Loucy (cell line): ENCODE measurements around the gene ARF4.

Experiments used
- H2AFZ ChIP-seq: fragments of 200-600 bp; sonication (generic); 2 replicates; pipeline ENCODE4 v1.6.0; 2016; ENCODE audit warnings: antibody characterized with exemption, mild to moderate bottlenecking, low read length, moderate library complexity
- H3F3A ChIP-seq: fragments of 200-600 bp; 2 replicates; pipeline ENCODE4 v1.6.0; 2016; ENCODE audit warnings: antibody characterized with exemption, low read depth, mild to moderate bottlenecking
- H3K27me3 ChIP-seq: fragments of 200-600 bp; sonication (generic); 2 replicates; pipeline ENCODE4 v1.6.1; 2014; ENCODE audit warnings: low read length, mild to moderate bottlenecking; ENCODE audit not compliant: insufficient read depth, poor library complexity, severe bottlenecking
- H3K36me3 ChIP-seq: fragments of 200-600 bp; sonication (generic); 2 replicates; pipeline ENCODE4 v1.6.1; 2016; ENCODE audit warnings: low read length; ENCODE audit not compliant: insufficient read depth
- H3K4me1 ChIP-seq: fragments of 200-600 bp; sonication (generic); 2 replicates; pipeline ENCODE4 v1.5.1; 2014; ENCODE audit warnings: low read length, mild to moderate bottlenecking; ENCODE audit not compliant: insufficient read depth, poor library complexity, severe bottlenecking
- H3K4me2 ChIP-seq: fragments of 200-600 bp; sonication (generic); 2 replicates; pipeline ENCODE4 v1.6.0; 2014; ENCODE audit warnings: antibody characterized with exemption, low read length, low read depth, mild to moderate bottlenecking; ENCODE audit not compliant: poor library complexity, severe bottlenecking
- H3K4me3 ChIP-seq: fragments of 200-600 bp; sonication (generic); 2 replicates; pipeline ENCODE4 v1.5.1; 2014; ENCODE audit warnings: low read length, mild to moderate bottlenecking, mixed read lengths; ENCODE audit not compliant: poor library complexity, severe bottlenecking
- H3K79me2 ChIP-seq: fragments of 200-600 bp; sonication (generic); 2 replicates; pipeline ENCODE4 v1.6.1; 2014; ENCODE audit warnings: low read length; ENCODE audit not compliant: insufficient read depth
- H3K9ac ChIP-seq: fragments of 200-600 bp; sonication (generic); 2 replicates; pipeline ENCODE4 v1.6.0; 2014; ENCODE audit warnings: mild to moderate bottlenecking, low read depth, low read length, moderate library complexity; ENCODE audit not compliant: poor library complexity, severe bottlenecking
- H3K9me2 ChIP-seq: fragments of 200-600 bp; sonication (generic); replicated peaks from 2 replicates; pipeline ENCODE4 v1.6.1; 2016; ENCODE audit warnings: low read depth, low read length, mixed read lengths
- H3K9me3 ChIP-seq: fragments of 200-600 bp; sonication (generic); 2 replicates; pipeline ENCODE4 v1.6.1; 2014; ENCODE audit warnings: mild to moderate bottlenecking, antibody characterized with exemption, low read length, low read depth; ENCODE audit not compliant: insufficient read depth
- H4K20me1 ChIP-seq: fragments of 200-600 bp; sonication (generic); 2 replicates; pipeline ENCODE4 v1.6.0; 2014; ENCODE audit warnings: antibody characterized with exemption, low read length, mild to moderate bottlenecking; ENCODE audit not compliant: insufficient read depth, poor library complexity, severe bottlenecking
- EZH2phosphoT487 ChIP-seq: fragments of 200-600 bp; IDR thresholded peaks from 2 replicates; pipeline ENCODE4 v1.6.1; 2018; ENCODE audit warnings: antibody characterized with exemption, mild to moderate bottlenecking, moderate library complexity, borderline replicate concordance
- TF ChIP-seq, protein P1 (sequence below): fragments of 200-600 bp; sonication (generic); conservative IDR thresholded peaks from 2 replicates; pipeline ENCODE4 v1.5.1; 2014; ENCODE audit warnings: mild to moderate bottlenecking, antibody characterized with exemption, low read length

ARF4 gene

DNA sequence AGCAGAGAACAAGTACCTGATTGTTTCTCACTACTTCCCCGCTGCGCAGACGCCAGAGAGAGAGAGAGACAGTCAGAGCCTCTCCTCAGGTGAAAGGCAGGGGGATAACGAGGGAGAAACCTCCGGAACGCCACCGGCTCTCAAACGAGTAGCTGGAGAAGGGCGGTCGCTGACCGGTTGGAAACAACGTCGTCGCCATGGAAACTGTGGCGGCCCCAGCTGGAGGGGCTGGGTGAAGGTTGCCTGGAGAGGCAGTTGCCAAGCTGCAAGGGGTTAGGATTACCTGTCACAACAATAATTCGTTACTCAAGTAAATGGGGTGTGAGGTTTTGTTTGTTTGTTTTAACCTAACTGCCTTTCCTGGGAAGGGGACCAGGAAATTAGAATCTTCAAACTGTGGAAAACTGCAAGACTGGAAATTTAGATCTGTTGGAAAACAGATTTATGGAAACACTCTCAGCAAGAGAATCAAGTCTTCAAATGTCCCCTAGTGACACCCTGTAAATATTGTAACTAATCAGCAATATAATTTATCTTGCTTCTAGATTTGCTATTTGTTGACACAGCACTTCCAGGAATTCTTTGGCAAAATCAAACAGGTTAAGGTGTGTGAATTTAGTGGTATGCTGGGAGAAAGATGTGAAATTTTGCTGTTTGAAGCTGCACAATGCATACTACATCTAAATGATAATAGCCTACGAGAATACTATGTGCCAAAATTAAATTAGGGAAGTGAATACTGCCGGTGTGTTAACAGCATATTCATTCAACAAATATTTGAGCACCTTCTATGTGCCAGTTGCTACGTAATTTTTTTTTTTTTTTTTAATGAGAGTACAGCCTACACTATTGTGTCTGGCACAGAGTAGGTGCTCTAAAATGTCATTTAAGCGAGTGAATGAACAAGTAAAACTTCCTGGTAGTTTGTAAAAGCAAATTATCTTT lies 52.7 kb downstream of the ARF4 start, which contains the start of gene DNAH12:
Gene DNAH12 (minus strand): TSS at position 164 of the 945 bp plus-strand sequence. CDS start 1,474 bp downstream, outside the sequence.
- Histone ChIP-seq H3K9ac (no peak within 1 kb of the TSS), H3K27me3 (no peaks in the 10 kb centered on the region), H3K9me2 (no peaks in the 10 kb centered on the region), H2AFZ (no peak within 1 kb of the TSS), H3K36me3 (no peaks in the 10 kb centered on the region), H3K4me1 (no peaks in the 10 kb centered on the region), H3K79me2 (no peaks in the 10 kb centered on the region), H4K20me1 (no peaks in the 10 kb centered on the region), H3F3A (no peaks in the 10 kb centered on the region), H3K9me3 (no peaks in the 10 kb centered on the region), H3K4me3 (no peak within 1 kb of the TSS), H3K4me2 (no peak within 1 kb of the TSS)
- TF ChIP-seq EZH2phosphoT487 = no peak
- TF ChIP-seq, protein P1, sequence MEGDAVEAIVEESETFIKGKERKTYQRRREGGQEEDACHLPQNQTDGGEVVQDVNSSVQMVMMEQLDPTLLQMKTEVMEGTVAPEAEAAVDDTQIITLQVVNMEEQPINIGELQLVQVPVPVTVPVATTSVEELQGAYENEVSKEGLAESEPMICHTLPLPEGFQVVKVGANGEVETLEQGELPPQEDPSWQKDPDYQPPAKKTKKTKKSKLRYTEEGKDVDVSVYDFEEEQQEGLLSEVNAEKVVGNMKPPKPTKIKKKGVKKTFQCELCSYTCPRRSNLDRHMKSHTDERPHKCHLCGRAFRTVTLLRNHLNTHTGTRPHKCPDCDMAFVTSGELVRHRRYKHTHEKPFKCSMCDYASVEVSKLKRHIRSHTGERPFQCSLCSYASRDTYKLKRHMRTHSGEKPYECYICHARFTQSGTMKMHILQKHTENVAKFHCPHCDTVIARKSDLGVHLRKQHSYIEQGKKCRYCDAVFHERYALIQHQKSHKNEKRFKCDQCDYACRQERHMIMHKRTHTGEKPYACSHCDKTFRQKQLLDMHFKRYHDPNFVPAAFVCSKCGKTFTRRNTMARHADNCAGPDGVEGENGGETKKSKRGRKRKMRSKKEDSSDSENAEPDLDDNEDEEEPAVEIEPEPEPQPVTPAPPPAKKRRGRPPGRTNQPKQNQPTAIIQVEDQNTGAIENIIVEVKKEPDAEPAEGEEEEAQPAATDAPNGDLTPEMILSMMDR = no peak

DNA sequence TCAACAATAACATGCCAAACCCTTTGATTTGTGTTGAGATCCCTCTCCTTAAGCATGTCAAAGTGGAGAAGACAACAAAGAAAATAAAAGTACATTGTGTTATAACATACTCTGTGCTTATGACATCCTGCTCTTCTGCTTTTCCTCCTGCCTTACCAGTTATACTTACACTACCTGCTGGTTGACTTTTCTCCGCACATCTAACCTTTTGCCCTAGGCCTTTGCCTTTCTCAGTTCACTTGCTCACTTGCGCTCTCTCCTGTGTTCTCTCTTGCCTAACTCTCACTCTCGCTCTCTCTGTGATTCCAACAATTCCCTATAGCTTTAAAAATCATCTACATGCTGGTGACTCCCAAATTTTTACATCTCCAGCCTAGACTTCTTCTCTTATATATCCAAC lies 58.7 kb downstream of the ARF4 start:
- Histone ChIP-seq H2AFZ (no peak overlapping the region), H3K4me3 (no peak overlapping the region), H3K4me2 (no peak overlapping the region), H3K27me3 (no peaks in the 10 kb centered on the region), H3K36me3 (no peaks in the 10 kb centered on the region), H3K9me2 (no peaks in the 10 kb centered on the region), H3K9me3 (no peaks in the 10 kb centered on the region), H3K9ac (no peak overlapping the region), H3K4me1 (no peaks in the 10 kb centered on the region), H3F3A (no peaks in the 10 kb centered on the region), H4K20me1 (no peaks in the 10 kb centered on the region), H3K79me2 (no peaks in the 10 kb centered on the region)
- TF ChIP-seq, protein P1 = no peak
- TF ChIP-seq EZH2phosphoT487 = no peak

DNA sequence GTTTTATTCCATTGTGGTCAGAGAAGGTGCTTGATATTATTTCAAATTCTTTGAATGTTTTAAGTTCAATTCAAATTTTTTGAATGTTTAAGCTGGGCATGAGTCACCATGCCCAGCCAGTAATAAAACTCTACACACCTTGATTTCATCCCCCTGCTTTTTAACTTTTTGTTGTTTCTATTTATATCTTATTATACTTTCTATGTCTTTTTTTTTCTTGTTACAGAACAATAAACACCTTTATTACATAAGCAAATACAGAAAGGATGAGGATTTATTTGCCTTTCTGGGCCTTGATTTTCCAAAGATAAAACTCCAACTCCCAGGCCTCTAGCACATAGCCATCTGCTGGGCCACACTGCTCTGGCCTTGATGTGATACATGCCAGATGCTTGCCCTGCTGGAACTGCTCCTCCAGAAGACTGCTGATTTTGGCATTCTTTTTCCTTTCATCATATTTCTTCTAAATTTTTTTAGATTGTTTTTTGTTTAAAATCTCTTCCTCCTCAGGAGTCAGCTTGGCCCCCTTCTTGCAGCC lies 67.0 kb downstream of the ARF4 start:
- Histone ChIP-seq H3K4me2 (no peak overlapping the region), H2AFZ (no peak overlapping the region), H3K79me2 (no peaks in the 10 kb centered on the region)

More for the DNA sequence above, 67.0 kb downstream of the ARF4 start:
- Histone ChIP-seq H3F3A (no peaks in the 10 kb centered on the region), H3K9me2 (no peaks in the 10 kb centered on the region), H4K20me1 (no peaks in the 10 kb centered on the region), H3K4me1 (no peaks in the 10 kb centered on the region), H3K9ac (no peak overlapping the region), H3K27me3 (no peaks in the 10 kb centered on the region), H3K36me3 (no peaks in the 10 kb centered on the region), H3K9me3 (no peaks in the 10 kb centered on the region), H3K4me3 (no peak overlapping the region)
- TF ChIP-seq, protein P1 = no peak
- TF ChIP-seq EZH2phosphoT487 = no peak
